ENCODE measurements around the gene EVC. TPM values are rescaled to one million over a fixed set of nuclear protein-coding genes. Genes with fewer than 3 reads are reported as not detected.

The EVC gene
- total RNA-seq, 1 donor from 2014 or later: 39.8 TPM

- Mint-ChIP-seq H3K36me3 (ENCODE audit: low read depth) (peaks cover 9% of the 10 kb centered on the region), H3K9me3 (ENCODE audit: low read depth) (peaks cover 6% of the 10 kb centered on the region), H3K4me1 (ENCODE audit: low read depth) (peaks cover 63% of the 10 kb centered on the region), H3K4me3 (ENCODE audit: unreplicated experiment) (peak overlapping the region; percentile 80), H3K27ac (ENCODE audit: unreplicated experiment) (peak overlapping the region; percentile 92), H3K27me3 (ENCODE audit: low read depth) (no peaks in the 10 kb centered on the region)
- no peak for DNase-seq (ENCODE audit: low spot score)
- TF ChIP-seq, protein P1, sequence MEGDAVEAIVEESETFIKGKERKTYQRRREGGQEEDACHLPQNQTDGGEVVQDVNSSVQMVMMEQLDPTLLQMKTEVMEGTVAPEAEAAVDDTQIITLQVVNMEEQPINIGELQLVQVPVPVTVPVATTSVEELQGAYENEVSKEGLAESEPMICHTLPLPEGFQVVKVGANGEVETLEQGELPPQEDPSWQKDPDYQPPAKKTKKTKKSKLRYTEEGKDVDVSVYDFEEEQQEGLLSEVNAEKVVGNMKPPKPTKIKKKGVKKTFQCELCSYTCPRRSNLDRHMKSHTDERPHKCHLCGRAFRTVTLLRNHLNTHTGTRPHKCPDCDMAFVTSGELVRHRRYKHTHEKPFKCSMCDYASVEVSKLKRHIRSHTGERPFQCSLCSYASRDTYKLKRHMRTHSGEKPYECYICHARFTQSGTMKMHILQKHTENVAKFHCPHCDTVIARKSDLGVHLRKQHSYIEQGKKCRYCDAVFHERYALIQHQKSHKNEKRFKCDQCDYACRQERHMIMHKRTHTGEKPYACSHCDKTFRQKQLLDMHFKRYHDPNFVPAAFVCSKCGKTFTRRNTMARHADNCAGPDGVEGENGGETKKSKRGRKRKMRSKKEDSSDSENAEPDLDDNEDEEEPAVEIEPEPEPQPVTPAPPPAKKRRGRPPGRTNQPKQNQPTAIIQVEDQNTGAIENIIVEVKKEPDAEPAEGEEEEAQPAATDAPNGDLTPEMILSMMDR (IDR thresholded peaks at IDR 0.05): peak; percentile 47
Observed at GRCh38 chr4:5711479-5712184, 631 bp downstream of the EVC start.

- Mint-ChIP-seq H3K4me1 (ENCODE audit: low read depth) (peaks cover 63% of the 10 kb centered on the region), H3K27me3 (ENCODE audit: low read depth) (no peaks in the 10 kb centered on the region), H3K27ac (ENCODE audit: unreplicated experiment) (no peak overlapping the region), H3K36me3 (ENCODE audit: low read depth) (peaks cover 9% of the 10 kb centered on the region), H3K4me3 (ENCODE audit: unreplicated experiment) (peak overlapping the region; percentile 80), H3K9me3 (ENCODE audit: low read depth) (peaks cover 6% of the 10 kb centered on the region)
- TF ChIP-seq, protein P1 (IDR thresholded peaks at IDR 0.05): no peak
- DNase-seq (ENCODE audit: low spot score): no peak
Observed at GRCh38 chr4:5712517-5712916, 1.5 kb downstream of the EVC start.

DNA sequence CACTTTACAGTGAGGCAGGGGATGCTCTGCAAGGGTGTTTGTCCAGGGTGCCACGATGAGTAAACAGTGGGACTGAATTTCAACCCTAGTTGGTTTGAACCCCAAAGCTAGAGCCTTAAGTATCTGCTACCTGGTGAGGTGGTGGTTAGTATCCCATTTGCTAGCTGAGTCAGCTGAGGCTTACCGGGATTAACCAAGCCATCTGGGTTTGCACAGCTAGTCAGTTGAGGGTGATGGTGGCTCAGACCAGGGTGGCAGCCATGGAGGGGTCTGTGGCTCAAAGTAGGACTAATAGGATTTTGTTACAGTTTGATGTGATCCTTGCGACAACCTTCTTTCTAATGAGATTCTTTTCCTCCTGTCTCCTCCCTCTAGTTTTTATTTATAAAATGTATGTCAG, 1.9 kb downstream of the EVC start:
- peak overlapping the region; percentile 80 for H3K4me3 Mint-ChIP-seq (ENCODE audit: unreplicated experiment)
- peaks cover 64% of the 10 kb centered on the region for H3K4me1 Mint-ChIP-seq (ENCODE audit: low read depth)
- no peak for DNase-seq (ENCODE audit: low spot score)
- no peaks in the 10 kb centered on the region for H3K27me3 Mint-ChIP-seq (ENCODE audit: low read depth)
- H3K9me3 Mint-ChIP-seq (ENCODE audit: low read depth): peaks cover 6% of the 10 kb centered on the region
- no peak overlapping the region for H3K27ac Mint-ChIP-seq (ENCODE audit: unreplicated experiment)
- peaks cover 11% of the 10 kb centered on the region for H3K36me3 Mint-ChIP-seq (ENCODE audit: low read depth)
- TF ChIP-seq, protein P1 (IDR thresholded peaks at IDR 0.05): no peak

- DNase-seq (ENCODE audit: low spot score): no peak
- no peaks in the 10 kb centered on the region for H3K27me3 Mint-ChIP-seq (ENCODE audit: low read depth)
- peaks cover 6% of the 10 kb centered on the region for H3K9me3 Mint-ChIP-seq (ENCODE audit: low read depth)
- H3K27ac Mint-ChIP-seq (ENCODE audit: unreplicated experiment): no peak overlapping the region
- TF ChIP-seq, protein P1 (IDR thresholded peaks at IDR 0.05): no peak
- H3K4me3 Mint-ChIP-seq (ENCODE audit: unreplicated experiment): no peak overlapping the region
- peaks cover 12% of the 10 kb centered on the region for H3K36me3 Mint-ChIP-seq (ENCODE audit: low read depth)
- peaks cover 65% of the 10 kb centered on the region for H3K4me1 Mint-ChIP-seq (ENCODE audit: low read depth)
Observed at GRCh38 chr4:5713861-5714260, 2.9 kb downstream of the EVC start.

GRCh38 chr4:5715357-5715756, 4.4 kb downstream of the EVC start:
- peaks cover 19% of the 10 kb centered on the region for H3K36me3 Mint-ChIP-seq (ENCODE audit: low read depth)
- no peak overlapping the region for H3K27ac Mint-ChIP-seq (ENCODE audit: unreplicated experiment)
- H3K9me3 Mint-ChIP-seq (ENCODE audit: low read depth): peaks cover 6% of the 10 kb centered on the region
- TF ChIP-seq, protein P1 (IDR thresholded peaks at IDR 0.05): no peak
- H3K4me1 Mint-ChIP-seq (ENCODE audit: low read depth): peaks cover 54% of the 10 kb centered on the region
- no peak overlapping the region for H3K4me3 Mint-ChIP-seq (ENCODE audit: unreplicated experiment)
- H3K27me3 Mint-ChIP-seq (ENCODE audit: low read depth): no peaks in the 10 kb centered on the region
- no peak for DNase-seq (ENCODE audit: low spot score)

Measured in chondrocyte (in vitro differentiated cells).